ENCODE measurements around the gene SLC13A1.

DNA sequence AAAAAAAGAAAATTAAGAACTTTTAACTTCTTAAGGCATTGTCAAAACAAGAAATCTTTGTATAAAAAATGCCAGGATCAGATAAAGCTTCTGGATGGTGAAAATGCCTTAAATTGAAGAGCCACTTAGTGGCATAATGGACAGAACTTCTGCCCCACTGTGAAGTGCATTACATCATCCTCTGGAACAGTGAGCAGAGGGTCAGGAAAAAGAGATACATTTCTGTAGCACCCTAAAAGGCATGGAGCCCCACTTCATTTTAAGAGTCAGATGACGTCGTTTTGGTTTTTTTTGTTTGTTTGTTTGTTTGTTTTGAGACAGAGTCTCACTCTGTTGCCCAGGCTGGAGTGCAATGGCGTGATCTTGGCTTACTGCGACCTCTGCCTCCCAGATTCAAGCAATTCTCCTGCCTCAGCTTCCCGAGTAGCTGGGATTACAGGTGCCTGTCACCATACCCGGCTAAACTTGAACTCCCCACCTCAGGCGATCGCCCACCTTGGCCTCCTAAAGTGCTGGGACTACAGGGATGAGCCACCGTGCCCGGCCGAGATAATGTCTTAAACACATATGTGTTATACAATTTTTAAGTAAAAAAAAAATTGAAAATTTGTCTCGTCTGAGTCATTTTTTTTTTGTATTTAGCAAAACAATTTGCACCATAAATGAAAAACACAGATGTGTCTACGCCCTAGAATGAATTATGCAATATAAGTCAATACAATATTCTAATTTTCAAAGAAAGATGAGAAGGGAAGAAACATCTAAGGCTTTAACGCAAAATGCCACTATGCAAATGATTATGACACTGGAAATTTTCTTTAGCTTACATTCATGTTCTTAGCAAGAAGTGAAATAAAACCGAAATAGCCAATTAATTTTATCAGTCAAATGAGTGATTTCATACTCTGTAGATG, 29.2 kb downstream of the SLC13A1 start:
- TF ChIP-seq PAX5 (IDR thresholded peaks at IDR 0.05; ENCODE audit: insufficient read depth, low read length, severe bottlenecking) (no peak), SPI1 (IDR thresholded peaks at IDR 0.05; ENCODE audit: low read depth, low read length) (no peak), POLR2A (IDR thresholded peaks at IDR 0.05; ENCODE audit: low read depth, low read length) (no peak)
